Choroid plexus epithelial cell (primary cell): ENCODE data around the gene SLC1A6.

Experiments
- DNase-seq: peaks from one replicate; pipeline ENCODE4 v3.0.0-alpha.2; 2010; ENCODE audit warnings: low read depth
- H3K4me3 ChIP-seq: 2 replicates; pipeline ENCODE4 v1.5.1; 2011; ENCODE audit warnings: low read depth, mild to moderate bottlenecking, control low read depth, low read length, moderate library complexity
- TF ChIP-seq, protein P1 (sequence below): conservative IDR thresholded peaks from 2 replicates; pipeline ENCODE4 v1.5.1; 2011; ENCODE audit warnings: low read depth, mild to moderate bottlenecking, control low read depth, inconsistent platforms, low read length, moderate library complexity

SLC1A6 gene

DNA sequence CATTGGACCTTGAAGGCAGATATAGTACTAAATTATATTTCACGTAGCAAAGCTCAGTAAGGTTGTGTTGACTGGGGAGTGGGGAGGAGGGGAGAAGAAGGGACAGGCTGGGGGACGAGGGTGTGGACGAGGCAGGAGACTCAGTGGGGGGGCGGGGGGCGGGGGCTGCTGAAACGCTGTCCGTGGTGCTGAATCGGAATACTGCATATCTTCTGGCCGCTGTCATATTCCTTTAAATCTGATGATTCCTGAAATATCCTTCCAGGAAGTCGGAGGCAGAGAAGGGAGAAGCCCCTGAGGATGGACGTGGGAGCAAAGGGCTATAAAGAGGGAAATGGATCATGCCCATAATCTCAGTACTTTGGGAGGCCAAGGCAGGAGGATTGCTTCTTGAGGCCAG is 34.9 kb upstream of the SLC1A6 start:
- DNase-seq = no peak
- TF ChIP-seq, protein P1, sequence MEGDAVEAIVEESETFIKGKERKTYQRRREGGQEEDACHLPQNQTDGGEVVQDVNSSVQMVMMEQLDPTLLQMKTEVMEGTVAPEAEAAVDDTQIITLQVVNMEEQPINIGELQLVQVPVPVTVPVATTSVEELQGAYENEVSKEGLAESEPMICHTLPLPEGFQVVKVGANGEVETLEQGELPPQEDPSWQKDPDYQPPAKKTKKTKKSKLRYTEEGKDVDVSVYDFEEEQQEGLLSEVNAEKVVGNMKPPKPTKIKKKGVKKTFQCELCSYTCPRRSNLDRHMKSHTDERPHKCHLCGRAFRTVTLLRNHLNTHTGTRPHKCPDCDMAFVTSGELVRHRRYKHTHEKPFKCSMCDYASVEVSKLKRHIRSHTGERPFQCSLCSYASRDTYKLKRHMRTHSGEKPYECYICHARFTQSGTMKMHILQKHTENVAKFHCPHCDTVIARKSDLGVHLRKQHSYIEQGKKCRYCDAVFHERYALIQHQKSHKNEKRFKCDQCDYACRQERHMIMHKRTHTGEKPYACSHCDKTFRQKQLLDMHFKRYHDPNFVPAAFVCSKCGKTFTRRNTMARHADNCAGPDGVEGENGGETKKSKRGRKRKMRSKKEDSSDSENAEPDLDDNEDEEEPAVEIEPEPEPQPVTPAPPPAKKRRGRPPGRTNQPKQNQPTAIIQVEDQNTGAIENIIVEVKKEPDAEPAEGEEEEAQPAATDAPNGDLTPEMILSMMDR = no peak
- H3K4me3 ChIP-seq = no peak overlapping the region

DNA sequence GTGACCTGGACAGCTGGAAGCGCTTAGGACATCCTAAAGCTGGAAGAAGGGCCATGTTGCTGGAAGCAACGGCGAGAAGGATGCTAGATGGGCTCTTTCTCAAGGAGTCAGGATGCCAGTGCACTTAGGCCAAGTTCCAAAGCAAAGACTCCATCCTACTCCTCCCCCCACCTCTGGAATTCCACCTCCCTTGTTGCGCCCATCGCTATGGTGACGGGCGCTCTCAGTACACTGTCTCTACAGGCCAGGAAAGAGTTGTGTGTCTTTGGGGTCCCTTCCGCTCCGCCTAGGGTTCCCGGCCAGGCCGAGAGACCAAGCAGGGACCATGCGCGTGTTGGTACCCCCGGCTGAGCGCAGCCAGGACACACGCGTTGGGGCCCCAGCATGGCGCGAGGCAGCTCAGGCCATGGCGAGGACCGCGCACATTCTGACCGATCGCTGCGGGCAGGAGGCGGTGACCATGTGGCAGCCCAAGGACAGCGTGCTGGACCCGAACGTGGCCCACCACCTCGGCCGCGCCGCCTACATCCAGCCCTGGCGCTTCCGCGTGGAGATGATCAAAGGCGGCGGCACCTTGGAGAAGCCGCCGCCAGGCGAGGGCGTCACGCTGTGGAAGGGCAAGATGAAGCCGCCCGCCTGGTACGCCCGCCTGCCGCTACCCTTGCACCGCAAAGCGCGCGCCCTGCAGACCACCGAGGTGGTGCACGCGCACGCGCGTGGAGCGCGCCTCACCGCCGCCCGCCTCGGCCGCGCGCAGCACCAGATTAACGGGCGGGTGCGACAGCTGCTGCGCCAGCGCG is 31.0 kb upstream of the SLC1A6 start:
- no peak for DNase-seq
- TF ChIP-seq, protein P1 = no peak
- no peak overlapping the region for H3K4me3 ChIP-seq

DNA sequence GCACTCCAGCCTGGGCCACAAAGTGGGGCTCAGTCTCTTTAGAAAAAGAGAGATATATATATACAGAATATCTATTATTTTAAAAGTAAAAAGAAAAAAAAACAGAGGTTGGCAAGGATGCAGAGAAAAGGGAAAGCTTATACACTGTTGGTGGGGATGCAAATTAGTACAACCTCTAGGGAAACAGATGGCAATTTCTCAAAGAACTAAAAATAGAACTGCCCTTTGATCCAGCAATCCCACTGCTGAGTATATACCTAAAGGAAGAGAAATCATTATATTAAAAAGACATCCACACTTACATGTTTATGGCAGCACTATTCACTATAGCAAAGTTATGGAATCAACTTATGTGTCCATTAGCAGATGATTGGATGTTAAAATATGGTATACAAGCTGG is 28.6 kb upstream of the SLC1A6 start:
- DNase-seq = no peak
- TF ChIP-seq, protein P1 = no peak

DNA sequence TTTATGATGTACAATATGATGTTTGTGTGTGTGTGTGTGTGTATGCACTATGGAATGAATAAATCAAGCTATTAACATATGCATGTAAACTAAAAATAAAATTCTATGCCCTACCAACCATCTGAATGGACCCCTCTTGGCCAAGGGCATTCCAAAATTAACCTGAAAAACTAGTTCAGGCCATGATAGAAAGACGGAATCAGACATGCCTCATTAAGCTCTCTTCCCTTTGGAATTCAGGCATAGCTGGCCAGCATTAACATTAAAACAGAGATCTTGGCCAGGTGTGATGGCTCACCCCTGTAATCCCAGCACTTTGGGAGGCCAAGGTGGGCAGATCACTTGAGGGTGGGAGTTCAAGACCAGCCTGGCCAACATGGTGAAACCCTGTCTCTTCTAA is 18.3 kb upstream of the SLC1A6 start:
- H3K4me3 ChIP-seq = no peak overlapping the region
- DNase-seq = no peak
- TF ChIP-seq, protein P1 = no peak

More for the DNA sequence above, 28.6 kb upstream of the SLC1A6 start:
- H3K4me3 ChIP-seq = no peak overlapping the region

DNA sequence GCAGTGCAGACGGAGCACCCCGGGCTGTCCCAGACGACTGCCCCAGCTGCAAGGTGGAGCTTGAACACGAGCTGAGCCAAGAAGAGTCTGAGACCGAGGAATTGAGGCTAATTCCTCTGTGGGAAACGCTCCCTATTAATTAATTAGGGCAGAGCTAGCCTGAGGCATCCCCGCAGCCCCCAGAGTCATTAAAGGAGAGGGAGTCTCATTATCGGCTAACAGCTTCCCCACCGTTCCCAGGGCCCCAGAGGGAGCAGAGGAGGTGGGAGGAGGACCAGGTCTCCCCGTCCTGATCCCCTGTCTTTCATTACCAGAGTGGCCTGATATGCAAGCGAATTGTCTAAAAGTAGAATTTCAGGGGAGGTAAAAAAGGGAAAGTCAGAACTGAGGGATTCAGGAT is 13.1 kb upstream of the SLC1A6 start:
- no peak for DNase-seq
- TF ChIP-seq, protein P1 = no peak
- no peak overlapping the region for H3K4me3 ChIP-seq

DNA sequence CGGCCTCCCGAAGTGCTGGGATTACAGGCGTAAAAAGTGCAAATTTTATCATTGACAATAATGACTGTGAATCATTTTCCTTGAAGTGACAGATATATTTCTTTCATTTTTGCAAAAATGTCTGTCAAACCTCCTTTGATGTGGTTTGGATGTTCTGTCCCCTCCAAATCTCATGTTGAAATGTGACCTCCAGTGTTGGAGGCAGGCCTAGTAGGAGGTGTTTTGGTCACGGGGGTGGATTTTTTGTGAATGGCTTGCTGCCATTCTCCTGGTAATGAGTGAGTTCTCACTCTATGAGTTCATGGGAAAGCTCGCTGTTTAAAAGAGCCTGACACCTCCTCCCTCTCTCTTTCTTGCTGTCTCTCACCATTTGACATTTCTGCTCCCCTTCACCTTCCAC is 5.5 kb upstream of the SLC1A6 start:
- TF ChIP-seq, protein P1 = no peak
- no peak for DNase-seq
- H3K4me3 ChIP-seq = no peak overlapping the region
